Measurements from ENCODE around the gene CD22. TPM values are rescaled to one million over a fixed set of nuclear protein-coding genes. Genes with fewer than 3 reads are reported as not detected.

CD22 gene
- total RNA-seq, 2 donors from 2014 or later: 5.3 to 11.7 TPM

DNA sequence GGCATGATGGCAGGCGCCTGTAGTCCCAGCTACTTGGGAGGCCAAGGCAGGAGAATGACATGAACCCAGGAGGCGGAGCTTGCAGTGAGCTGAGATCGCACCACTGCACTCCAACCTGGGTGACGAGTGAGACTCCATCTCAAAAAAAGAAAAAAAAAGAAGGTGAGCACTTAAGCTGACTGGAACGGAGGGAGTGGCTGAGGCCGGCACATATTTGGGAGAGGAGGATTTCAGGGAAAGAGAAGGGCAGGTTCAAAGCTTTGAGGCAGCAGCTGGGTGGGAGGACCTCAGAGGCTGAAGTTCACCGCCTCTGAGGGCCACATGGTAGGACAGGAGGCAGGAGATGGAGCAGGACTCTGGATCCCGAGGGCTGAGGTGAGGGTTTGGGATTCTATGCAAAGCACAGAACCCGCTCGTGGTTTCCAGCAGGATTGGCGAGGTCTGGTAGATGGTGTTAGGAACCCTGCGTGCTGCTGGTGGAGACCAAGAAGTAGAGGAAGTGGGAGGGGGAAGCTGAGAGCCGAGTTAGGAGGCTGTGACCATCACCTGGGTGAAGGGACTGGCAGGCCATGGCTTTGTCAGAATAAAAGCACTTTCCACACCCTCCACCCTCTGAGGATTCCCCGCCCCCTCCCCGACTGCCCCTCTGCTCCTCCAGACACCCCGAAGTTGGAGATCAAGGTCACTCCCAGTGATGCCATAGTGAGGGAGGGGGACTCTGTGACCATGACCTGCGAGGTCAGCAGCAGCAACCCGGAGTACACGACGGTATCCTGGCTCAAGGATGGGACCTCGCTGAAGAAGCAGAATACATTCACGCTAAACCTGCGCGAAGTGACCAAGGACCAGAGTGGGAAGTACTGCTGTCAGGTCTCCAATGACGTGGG, 8.4 kb downstream of the CD22 start:
- Mint-ChIP-seq H3K4me3 (no peak overlapping the region), H3K27me3 (peaks cover 9% of the 10 kb centered on the region), H3K27ac (no peak overlapping the region), H3K9me3 (no peaks in the 10 kb centered on the region), H3K4me1 (peaks cover 20% of the 10 kb centered on the region), H3K36me3 (ENCODE audit: low read depth) (no peaks in the 10 kb centered on the region)
- ATAC-seq (replicated peaks): no peak

DNA sequence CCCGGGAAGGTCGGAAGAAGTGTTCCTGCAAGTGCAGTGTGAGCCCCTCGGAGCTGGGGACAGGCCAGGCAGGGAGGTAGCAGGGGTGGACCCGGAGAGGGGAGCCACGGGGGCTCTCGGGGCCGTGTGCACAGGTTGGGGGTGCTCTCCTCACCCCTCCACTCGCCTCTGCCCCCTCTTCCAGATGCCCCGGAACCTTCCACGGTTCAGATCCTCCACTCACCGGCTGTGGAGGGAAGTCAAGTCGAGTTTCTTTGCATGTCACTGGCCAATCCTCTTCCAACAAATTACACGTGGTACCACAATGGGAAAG, 9.0 kb downstream of the CD22 start:
- peaks cover 15% of the 10 kb centered on the region for H3K4me1 Mint-ChIP-seq
- H3K4me3 Mint-ChIP-seq: no peak overlapping the region
- peaks cover 12% of the 10 kb centered on the region for H3K27me3 Mint-ChIP-seq
- H3K9me3 Mint-ChIP-seq: no peaks in the 10 kb centered on the region
- H3K27ac Mint-ChIP-seq: peak overlapping the region; percentile 30
- H3K36me3 Mint-ChIP-seq (ENCODE audit: low read depth): no peaks in the 10 kb centered on the region
- no peak for ATAC-seq (replicated peaks)

DNA sequence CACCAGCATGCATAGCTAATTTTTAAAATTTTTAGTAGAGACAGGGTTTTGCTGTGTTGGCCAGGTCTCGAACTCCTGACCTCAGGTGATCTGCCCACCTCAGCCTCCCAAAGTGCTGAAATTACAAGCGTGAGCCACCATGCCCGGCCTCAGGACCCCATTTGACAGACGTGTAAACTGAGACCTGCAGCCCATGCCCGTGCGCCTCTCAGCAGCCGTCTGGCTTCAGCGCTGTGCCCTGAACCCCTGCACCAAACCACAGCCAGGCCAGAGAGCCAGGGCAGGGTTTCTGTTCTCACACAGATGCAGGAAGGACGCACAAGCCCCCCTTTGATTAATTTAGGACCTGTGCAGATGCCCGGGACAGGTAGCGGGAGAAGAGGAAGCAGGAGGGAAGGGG, 11.4 kb downstream of the CD22 start:
- Mint-ChIP-seq H3K27me3 (peaks cover 9% of the 10 kb centered on the region), H3K4me3 (no peak overlapping the region), H3K4me1 (peaks cover under 1% of the 10 kb centered on the region), H3K27ac (no peak overlapping the region), H3K36me3 (ENCODE audit: low read depth) (no peaks in the 10 kb centered on the region), H3K9me3 (no peaks in the 10 kb centered on the region)
- ATAC-seq (replicated peaks): no peak

DNA sequence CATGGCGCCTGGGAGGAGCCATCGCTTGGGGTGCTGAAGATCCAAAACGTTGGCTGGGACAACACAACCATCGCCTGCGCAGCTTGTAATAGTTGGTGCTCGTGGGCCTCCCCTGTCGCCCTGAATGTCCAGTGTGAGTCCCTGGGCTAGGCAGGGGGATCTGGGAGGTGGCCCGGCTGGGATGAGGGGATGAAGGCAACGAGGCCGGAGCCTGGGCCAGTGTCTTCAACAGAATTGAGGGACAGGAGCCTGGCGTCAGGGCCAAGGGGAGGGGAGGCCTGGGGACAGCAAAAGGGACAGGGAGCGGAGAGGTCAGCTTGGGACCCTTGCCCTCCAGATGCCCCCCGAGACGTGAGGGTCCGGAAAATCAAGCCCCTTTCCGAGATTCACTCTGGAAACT, 12.0 kb downstream of the CD22 start:
- Mint-ChIP-seq H3K36me3 (ENCODE audit: low read depth) (no peaks in the 10 kb centered on the region), H3K27me3 (peaks cover 9% of the 10 kb centered on the region), H3K4me3 (no peak overlapping the region), H3K4me1 (peaks cover 6% of the 10 kb centered on the region), H3K27ac (no peak overlapping the region), H3K9me3 (no peaks in the 10 kb centered on the region)
- no peak for ATAC-seq (replicated peaks)

DNA sequence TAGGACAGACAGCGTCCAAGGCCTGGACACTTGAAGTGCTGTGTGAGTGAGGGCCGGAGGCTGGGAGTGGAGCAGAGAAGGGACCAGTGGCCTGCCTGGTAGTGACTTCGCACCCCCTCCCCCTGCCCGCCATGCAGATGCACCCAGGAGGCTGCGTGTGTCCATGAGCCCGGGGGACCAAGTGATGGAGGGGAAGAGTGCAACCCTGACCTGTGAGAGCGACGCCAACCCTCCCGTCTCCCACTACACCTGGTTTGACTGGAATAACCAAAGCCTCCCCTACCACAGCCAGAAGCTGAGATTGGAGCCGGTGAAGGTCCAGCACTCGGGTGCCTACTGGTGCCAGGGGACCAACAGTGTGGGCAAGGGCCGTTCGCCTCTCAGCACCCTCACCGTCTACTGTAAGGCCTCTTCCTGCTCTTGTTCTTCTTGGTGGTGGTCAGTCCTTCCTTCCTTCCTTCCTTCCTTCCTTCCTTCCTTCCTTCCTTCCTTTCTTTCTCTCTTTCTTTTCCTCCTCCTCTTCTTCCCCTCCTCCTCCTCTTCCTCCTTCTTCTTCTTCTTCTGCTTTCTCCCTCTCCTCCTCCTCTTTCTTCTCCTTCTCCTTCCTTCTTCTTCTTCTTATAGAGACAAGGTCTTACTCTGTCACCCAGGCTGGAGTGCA, 12.7 kb downstream of the CD22 start:
- no peak for ATAC-seq (replicated peaks)
- Mint-ChIP-seq H3K27ac (peak overlapping the region; percentile 25), H3K4me3 (no peak overlapping the region), H3K36me3 (ENCODE audit: low read depth) (no peaks in the 10 kb centered on the region), H3K9me3 (no peaks in the 10 kb centered on the region), H3K4me1 (peaks cover 13% of the 10 kb centered on the region), H3K27me3 (peaks cover 9% of the 10 kb centered on the region)

DNA sequence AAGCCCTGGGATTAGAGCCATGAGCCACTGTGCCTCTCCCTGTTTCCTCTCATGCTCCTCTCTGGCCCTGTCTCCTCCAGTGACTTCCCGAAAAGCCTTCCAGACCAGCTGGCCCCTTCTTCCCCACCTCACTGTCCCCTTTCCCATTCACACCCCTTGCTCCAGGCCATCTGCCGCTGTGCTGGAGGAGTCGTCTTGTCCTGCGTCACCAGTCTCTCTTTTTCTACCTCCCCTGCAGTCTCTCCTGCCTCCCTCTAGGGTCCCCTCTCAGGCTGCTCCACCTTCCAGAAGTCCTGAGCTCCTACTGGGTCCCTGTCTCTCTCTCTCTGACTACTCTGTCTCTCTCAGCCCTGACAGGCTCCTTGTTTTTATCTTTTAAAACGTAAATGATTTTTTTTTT, 13.4 kb downstream of the CD22 start:
- ATAC-seq (replicated peaks): no peak
- peaks cover 9% of the 10 kb centered on the region for H3K27me3 Mint-ChIP-seq
- no peak overlapping the region for H3K4me3 Mint-ChIP-seq
- peak overlapping the region; percentile 25 for H3K27ac Mint-ChIP-seq
- H3K36me3 Mint-ChIP-seq (ENCODE audit: low read depth): no peaks in the 10 kb centered on the region
- peaks cover 18% of the 10 kb centered on the region for H3K4me1 Mint-ChIP-seq
- H3K9me3 Mint-ChIP-seq: no peaks in the 10 kb centered on the region

DNA sequence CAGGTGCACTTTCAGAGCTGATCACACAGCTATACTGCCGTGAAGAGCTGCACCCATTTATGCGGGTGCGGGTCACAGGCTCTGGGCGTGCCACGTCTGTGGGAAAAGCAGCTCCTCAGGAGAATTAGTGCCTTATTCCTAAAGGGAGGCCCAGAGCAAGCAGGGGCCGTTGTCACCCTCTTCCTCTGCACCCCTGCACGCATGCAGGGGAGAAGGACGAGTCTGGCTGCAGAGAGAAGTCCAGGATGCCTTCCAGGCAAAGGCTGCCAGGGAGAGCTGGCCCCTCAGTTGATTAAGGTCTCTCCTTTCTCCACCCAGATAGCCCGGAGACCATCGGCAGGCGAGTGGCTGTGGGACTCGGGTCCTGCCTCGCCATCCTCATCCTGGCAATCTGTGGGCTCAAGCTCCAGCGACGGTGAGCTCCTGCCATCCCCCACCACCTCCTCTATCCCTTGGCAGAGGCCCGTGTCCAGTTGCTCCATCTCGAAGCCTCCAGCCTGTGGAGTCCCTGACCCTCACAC, 15.6 kb downstream of the CD22 start:
- Mint-ChIP-seq H3K4me3 (no peak overlapping the region), H3K27ac (no peak overlapping the region), H3K9me3 (no peaks in the 10 kb centered on the region), H3K4me1 (peaks cover 26% of the 10 kb centered on the region), H3K36me3 (ENCODE audit: low read depth) (no peaks in the 10 kb centered on the region), H3K27me3 (peaks cover 11% of the 10 kb centered on the region)
- ATAC-seq (replicated peaks): no peak

DNA sequence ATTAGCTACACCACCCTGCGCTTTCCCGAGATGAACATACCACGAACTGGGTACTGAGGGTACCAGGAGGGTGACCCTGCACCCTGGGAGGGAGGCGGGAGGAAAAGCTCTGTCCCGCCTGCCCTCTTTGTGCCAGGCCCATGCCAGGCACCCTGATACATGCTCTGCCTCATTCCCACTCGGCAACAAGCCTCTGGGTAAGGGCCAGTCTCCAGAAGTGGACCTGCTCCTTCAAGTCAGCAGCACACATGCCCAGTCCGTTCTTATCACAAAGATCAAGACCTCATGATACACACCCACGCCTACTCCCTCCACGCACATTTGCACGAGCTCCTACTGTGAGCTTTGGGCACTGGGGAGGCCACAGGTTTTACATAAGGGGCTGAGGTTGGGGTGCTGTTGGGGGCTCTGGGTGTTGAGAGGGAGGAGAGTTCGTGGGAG, 16.7 kb downstream of the CD22 start:
- peaks cover 28% of the 10 kb centered on the region for H3K4me1 Mint-ChIP-seq
- H3K27me3 Mint-ChIP-seq: peaks cover 14% of the 10 kb centered on the region
- H3K4me3 Mint-ChIP-seq: peak overlapping the region; percentile 84
- H3K36me3 Mint-ChIP-seq (ENCODE audit: low read depth): no peaks in the 10 kb centered on the region
- H3K9me3 Mint-ChIP-seq: no peaks in the 10 kb centered on the region
- peak overlapping the region; percentile 96 for H3K27ac Mint-ChIP-seq
- no peak for ATAC-seq (replicated peaks)

DNA sequence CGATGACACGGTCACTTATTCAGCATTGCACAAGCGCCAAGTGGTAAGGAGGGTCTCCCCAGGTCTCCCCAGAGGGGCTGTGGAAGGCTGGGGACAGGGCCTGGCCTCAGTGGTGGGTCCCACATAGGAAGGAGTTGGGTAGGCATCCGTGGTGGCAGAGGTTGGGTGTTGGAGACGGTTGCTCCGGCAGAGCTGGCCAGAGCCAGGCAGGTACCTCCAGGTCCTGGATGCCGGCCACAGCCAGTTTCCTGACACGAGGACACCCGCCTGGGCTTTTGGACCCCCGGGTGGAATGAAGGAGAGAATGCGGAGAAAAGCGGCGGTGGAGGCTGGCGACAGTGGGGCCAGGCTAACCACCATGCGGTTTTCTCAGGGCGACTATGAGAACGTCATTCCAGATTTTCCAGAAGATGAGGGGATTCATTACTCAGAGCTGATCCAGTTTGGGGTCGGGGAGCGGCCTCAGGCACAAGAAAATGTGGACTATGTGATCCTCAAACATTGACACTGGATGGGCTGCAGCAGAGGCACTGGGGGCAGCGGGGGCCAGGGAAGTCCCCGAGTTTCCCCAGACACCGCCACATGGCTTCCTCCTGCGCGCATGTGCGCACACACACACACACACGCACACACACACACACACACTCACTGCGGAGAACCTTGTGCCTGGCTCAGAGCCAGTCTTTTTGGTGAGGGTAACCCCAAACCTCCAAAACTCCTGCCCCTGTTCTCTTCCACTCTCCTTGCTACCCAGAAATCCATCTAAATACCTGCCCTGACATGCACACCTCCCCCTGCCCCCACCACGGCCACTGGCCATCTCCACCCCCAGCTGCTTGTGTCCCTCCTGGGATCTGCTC, 17.4 kb downstream of the CD22 start:
- Mint-ChIP-seq H3K4me1 (peaks cover 28% of the 10 kb centered on the region), H3K4me3 (peak overlapping the region; percentile 84), H3K27me3 (peaks cover 14% of the 10 kb centered on the region), H3K27ac (peak overlapping the region; percentile 96), H3K36me3 (ENCODE audit: low read depth) (no peaks in the 10 kb centered on the region), H3K9me3 (no peaks in the 10 kb centered on the region)
- peak; percentile 54 for ATAC-seq (replicated peaks)

DNA sequence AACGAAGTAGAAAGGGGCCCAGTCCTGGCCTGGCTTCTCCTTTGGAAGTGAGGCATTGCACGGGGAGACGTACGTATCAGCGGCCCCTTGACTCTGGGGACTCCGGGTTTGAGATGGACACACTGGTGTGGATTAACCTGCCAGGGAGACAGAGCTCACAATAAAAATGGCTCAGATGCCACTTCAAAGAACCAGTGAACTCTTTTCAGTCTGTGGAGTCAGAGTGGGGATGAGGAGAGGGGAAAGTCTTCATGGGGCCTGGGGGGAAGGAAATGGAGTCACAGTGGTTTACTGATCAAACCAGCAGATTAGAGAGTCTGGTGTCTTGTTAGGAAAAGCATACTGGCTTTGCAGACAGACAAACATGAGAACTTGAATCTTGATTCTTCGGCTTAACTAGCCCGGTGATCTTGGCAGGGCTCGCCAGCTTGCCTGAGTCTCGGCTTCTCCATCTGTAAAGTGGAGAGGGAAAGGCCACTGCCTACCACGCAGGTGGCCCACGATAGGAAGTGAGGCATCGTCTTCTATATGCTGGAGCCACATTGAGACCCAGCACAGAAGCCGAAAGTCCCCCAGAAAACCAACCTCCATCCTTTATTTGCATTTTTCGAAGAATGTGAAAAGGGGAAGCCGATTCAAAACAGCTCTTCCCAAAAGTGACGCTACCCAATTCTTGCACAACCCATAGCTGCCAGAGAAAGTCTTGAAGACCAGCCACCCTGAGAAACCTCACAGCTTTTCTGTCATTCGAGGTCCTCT, 18.4 kb downstream of the CD22 start, which contains the start of gene FFAR1:
Gene FFAR1 (plus strand): TSS at position 732 of the 759 bp plus-strand sequence. CDS start 3,650 bp downstream, outside the sequence.
- peak within 1 kb of the TSS; percentile 84 for H3K4me3 Mint-ChIP-seq
- no peaks in the 10 kb centered on the region for H3K9me3 Mint-ChIP-seq
- H3K36me3 Mint-ChIP-seq (ENCODE audit: low read depth): no peaks in the 10 kb centered on the region
- H3K4me1 Mint-ChIP-seq: peaks cover 28% of the 10 kb centered on the region
- H3K27me3 Mint-ChIP-seq: peaks cover 11% of the 10 kb centered on the region
- peak; percentile 76 for ATAC-seq (replicated peaks)
- H3K27ac Mint-ChIP-seq: peak within 1 kb of the TSS; percentile 96

DNA sequence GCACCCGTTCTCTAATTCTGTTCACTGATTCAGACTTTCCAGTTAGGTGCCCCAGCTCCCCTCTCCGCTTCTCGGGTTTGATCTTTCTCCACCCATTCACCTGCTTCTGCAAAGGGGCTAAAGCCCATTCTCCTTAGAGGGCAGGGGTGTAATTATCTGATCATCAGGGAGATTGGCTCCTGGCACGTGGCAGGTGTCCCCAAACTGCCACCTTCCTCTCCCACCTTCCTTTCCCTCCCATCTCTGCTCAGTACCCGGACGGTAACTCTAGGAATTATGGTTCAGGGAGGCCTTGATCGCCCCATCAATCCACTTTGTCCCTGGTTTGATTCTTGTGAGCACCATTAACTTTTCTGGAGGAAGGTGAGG, 18.9 kb downstream of the CD22 start:
- H3K27ac Mint-ChIP-seq: peak overlapping the region; percentile 96
- H3K27me3 Mint-ChIP-seq: peaks cover 11% of the 10 kb centered on the region
- no peak for ATAC-seq (replicated peaks)
- H3K4me1 Mint-ChIP-seq: peaks cover 32% of the 10 kb centered on the region
- H3K4me3 Mint-ChIP-seq: peak overlapping the region; percentile 84
- no peaks in the 10 kb centered on the region for H3K36me3 Mint-ChIP-seq (ENCODE audit: low read depth)
- no peaks in the 10 kb centered on the region for H3K9me3 Mint-ChIP-seq

DNA sequence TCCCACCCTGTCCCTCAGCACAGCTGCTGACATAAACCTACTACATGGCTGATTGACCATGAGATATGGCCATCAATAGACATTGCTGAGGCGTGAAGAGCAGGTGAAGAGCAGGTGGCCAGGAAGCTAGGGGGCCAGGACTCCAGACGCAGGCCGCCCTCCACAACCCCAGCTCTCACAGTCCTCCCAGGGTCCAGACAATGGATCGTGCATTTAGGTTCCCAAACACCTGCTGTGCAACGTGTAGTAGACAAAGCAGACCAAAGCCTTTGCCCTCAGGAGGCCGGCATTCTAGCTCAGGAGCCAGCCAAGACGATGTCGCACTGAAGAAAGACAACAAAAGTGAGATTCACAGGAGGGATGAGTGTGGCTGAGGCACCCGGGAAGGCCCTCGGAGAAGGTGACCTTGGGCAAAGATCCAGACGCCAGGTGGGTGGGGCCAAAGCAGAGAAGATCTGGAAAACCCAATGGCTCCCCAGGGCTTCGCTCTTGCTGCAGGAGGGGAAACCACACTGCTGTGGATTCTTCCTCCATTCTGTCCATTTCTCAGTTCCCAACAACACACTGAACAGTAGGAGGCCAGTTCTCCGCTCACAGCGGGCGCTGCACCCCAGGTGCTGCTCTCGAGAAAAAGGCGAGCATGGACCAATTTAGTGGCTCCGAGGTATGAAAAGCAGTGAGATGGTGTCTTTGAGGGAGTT, 20.1 kb downstream of the CD22 start:
- no peaks in the 10 kb centered on the region for H3K36me3 Mint-ChIP-seq (ENCODE audit: low read depth)
- no peaks in the 10 kb centered on the region for H3K9me3 Mint-ChIP-seq
- H3K27me3 Mint-ChIP-seq: peaks cover 8% of the 10 kb centered on the region
- H3K4me3 Mint-ChIP-seq: no peak overlapping the region
- peaks cover 33% of the 10 kb centered on the region for H3K4me1 Mint-ChIP-seq
- ATAC-seq (replicated peaks): no peak
- peak overlapping the region; percentile 50 for H3K27ac Mint-ChIP-seq

All from activated T-helper 17 cell treated with anti-CD3 and anti-CD28 coated beads, Interleukin-2, amount 50 U/mL, for 72 hours (primary cell).